Suprapubic skin (tissue), 4 donors: ENCODE measurements around the gene COX10. TPM values are rescaled to one million over a fixed set of nuclear protein-coding genes. Genes with fewer than 3 reads are reported as not detected.
"Not testable (repeated sequence)": the region's sequence is repeated elsewhere in the genome, so short reads cannot be mapped to it uniquely, and the experiment has no call there.

ENCODE experiments used
- DNase-seq, 2 donors: peaks; one replicate each; pipeline ENCODE4 v3.0.0-alpha.2; 2019; ENCODE audit warnings: low spot score in 2 of 2
- H3K27ac ChIP-seq: fragments of 200-600 bp; sonication (generic); one replicate; pipeline ENCODE4 v1.5.1; 2019
- H3K27me3 ChIP-seq: fragments of 200-600 bp; sonication (generic); one replicate; pipeline ENCODE4 v1.5.1; 2019
- H3K36me3 ChIP-seq: fragments of 200-600 bp; sonication (generic); one replicate; pipeline ENCODE4 v1.5.1; 2019
- H3K4me1 ChIP-seq: fragments of 200-600 bp; sonication (generic); one replicate; pipeline ENCODE4 v1.5.1; 2019
- H3K4me3 ChIP-seq: fragments of 200-600 bp; sonication (generic); one replicate; pipeline ENCODE4 v1.5.1; 2019; ENCODE audit warnings: mild to moderate bottlenecking
- H3K9me3 ChIP-seq: fragments of 200-600 bp; sonication (generic); one replicate; pipeline ENCODE4 v1.5.1; 2019
- CTCF ChIP-seq, 2 donors: fragments of 200-600 bp in 1 of 2; fragments of 450-650 bp in 1 of 2; sonication (generic) in 1 of 2; IDR thresholded peaks; one replicate each; pipeline ENCODE4 v1.5.1; 2016 to 2019; ENCODE audit warnings: antibody characterized with exemption in 2 of 2, mild to moderate bottlenecking in 1 of 2, moderate library complexity in 1 of 2
- EP300 ChIP-seq: sonication (generic); formaldehyde crosslinking; IDR thresholded peaks from one replicate; pipeline ENCODE4 v1.6.1; 2017; ENCODE audit warnings: antibody characterized with exemption
- POLR2A ChIP-seq, 2 donors: fragments of 450-650 bp; IDR thresholded peaks; one replicate each; pipeline ENCODE4 v1.6.1; 2017; ENCODE audit warnings: antibody characterized with exemption in 2 of 2, mild to moderate bottlenecking in 2 of 2, moderate library complexity in 2 of 2
- POLR2AphosphoS5 ChIP-seq, 3 donors: sonication (generic); formaldehyde crosslinking; IDR thresholded peaks; one replicate each; pipeline ENCODE4 v1.6.1; 2017; ENCODE audit warnings: antibody characterized with exemption in 3 of 3
- WGBS: methylation state at CpG from one replicate; pipeline ENCODE4 v1.1.5; 2018; 5-methylcytosine and 5-hydroxymethylcytosine counted together
- total RNA-seq, 4 donors: library from RNA; depleted of rRNA; stranded (reverse); fragments of >200 nt; gene quantifications; one replicate each; pipeline ENCODE4 v1.1.0, GENCODE V29; 2016

COX10 gene
- 10 to 100 TPM; 26.5 to 35.9 (median 32.1) TPM for total RNA-seq

- DNase-seq, result peak; percentile 89 to 91
- Histone ChIP-seq H3K27me3 (no peaks in the 10 kb centered on the region), H3K4me3 (peak within 1 kb of the TSS; percentile 99), H3K27ac (peak within 1 kb of the TSS; percentile 70), H3K4me1 (peaks cover 25% of the 10 kb centered on the region), H3K36me3 (no peaks in the 10 kb centered on the region), H3K9me3 (no peaks in the 10 kb centered on the region)
- TF ChIP-seq POLR2AphosphoS5 (IDR thresholded peaks at IDR 0.05), result peak in 1 of 3 donors; percentile 85
- peak in 1 of 2 donors; percentile 38 for TF ChIP-seq POLR2A (IDR thresholded peaks at IDR 0.05)
- TF ChIP-seq EP300, result no peak
- WGBS, result under 1% methylated on average over 26 of the region's 48 CpGs
Measured at GRCh38 chr17:14069251-14070021, at the start of gene COX10. Gene COX10 (plus strand): TSS chr17:14069504. CDS start chr17:14069606, 102 bp downstream.

- H3K27ac ChIP-seq, H3K4me3 ChIP-seq, H3K4me1 ChIP-seq, H3K27me3 ChIP-seq, H3K36me3 ChIP-seq, DNase-seq, H3K9me3 ChIP-seq: not testable (repeated sequence)
- 90% methylated on average over 8 of the region's 9 CpGs for WGBS
Measured at GRCh38 chr17:14021651-14022294, 47.5 kb upstream of the COX10 start.

GRCh38 chr17:14029755-14030154, 39.5 kb upstream of the COX10 start:
- H3K9me3 ChIP-seq, H3K27ac ChIP-seq, DNase-seq, H3K27me3 ChIP-seq, H3K4me1 ChIP-seq, H3K4me3 ChIP-seq: not testable (repeated sequence)
- 100% methylated on average over 1 of the region's 5 CpGs for WGBS
- H3K36me3 ChIP-seq, result peaks cover 15% of the 10 kb centered on the region

GRCh38 chr17:14032234-14032633, 37.1 kb upstream of the COX10 start:
- Histone ChIP-seq H3K4me3 (no peak overlapping the region), H3K9me3 (no peaks in the 10 kb centered on the region), H3K27ac (no peak overlapping the region), H3K4me1 (no peaks in the 10 kb centered on the region), H3K27me3 (no peaks in the 10 kb centered on the region), H3K36me3 (peaks cover 15% of the 10 kb centered on the region)
- 94% methylated on average over 3 of the region's 3 CpGs for WGBS
- no peak for DNase-seq
- TF ChIP-seq CTCF (IDR thresholded peaks at IDR 0.05), result no peak
- no peak for TF ChIP-seq POLR2A (IDR thresholded peaks at IDR 0.05)
- TF ChIP-seq EP300, result no peak
- TF ChIP-seq POLR2AphosphoS5 (IDR thresholded peaks at IDR 0.05), result no peak

GRCh38 chr17:14033166-14033565, 36.1 kb upstream of the COX10 start:
- WGBS, result 79% methylated on average over 4 of the region's 4 CpGs
- no peak for DNase-seq
- H3K9me3 ChIP-seq, result no peaks in the 10 kb centered on the region
- no peaks in the 10 kb centered on the region for H3K27me3 ChIP-seq
- H3K4me3 ChIP-seq, result no peak overlapping the region
- H3K36me3 ChIP-seq, result peaks cover 15% of the 10 kb centered on the region
- H3K27ac ChIP-seq, result no peak overlapping the region
- no peaks in the 10 kb centered on the region for H3K4me1 ChIP-seq
- TF ChIP-seq POLR2AphosphoS5 (IDR thresholded peaks at IDR 0.05) (no peak), CTCF (IDR thresholded peaks at IDR 0.05) (no peak), POLR2A (IDR thresholded peaks at IDR 0.05) (no peak), EP300 (no peak)

- H3K4me1 ChIP-seq, result no peaks in the 10 kb centered on the region
- DNase-seq, result no peak
- TF ChIP-seq EP300 (no peak), CTCF (IDR thresholded peaks at IDR 0.05) (no peak), POLR2A (IDR thresholded peaks at IDR 0.05) (no peak), POLR2AphosphoS5 (IDR thresholded peaks at IDR 0.05) (no peak)
- no peaks in the 10 kb centered on the region for H3K9me3 ChIP-seq
- WGBS, result 93% methylated on average over 1 of the region's 1 CpG
- H3K27ac ChIP-seq, result no peak overlapping the region
- no peak overlapping the region for H3K4me3 ChIP-seq
- no peaks in the 10 kb centered on the region for H3K27me3 ChIP-seq
- H3K36me3 ChIP-seq, result peaks cover 12% of the 10 kb centered on the region
Measured at GRCh38 chr17:14037453-14037852, 31.9 kb upstream of the COX10 start.
